ENCODE data around the gene C3orf18. TPM values are rescaled to one million over a fixed set of nuclear protein-coding genes. Genes with fewer than 3 reads are reported as not detected.
A peak's percentile ranks its signal among the peaks of the same experiment; 100 is the strongest.

Gene C3orf18
- total and polyA plus RNA-seq, 9 of the 15 experiments (the other 6 are each of a cell fraction or from before 2014, with no cell fraction given): 0.01 to 2.3 (median 0.94) TPM

DNA sequence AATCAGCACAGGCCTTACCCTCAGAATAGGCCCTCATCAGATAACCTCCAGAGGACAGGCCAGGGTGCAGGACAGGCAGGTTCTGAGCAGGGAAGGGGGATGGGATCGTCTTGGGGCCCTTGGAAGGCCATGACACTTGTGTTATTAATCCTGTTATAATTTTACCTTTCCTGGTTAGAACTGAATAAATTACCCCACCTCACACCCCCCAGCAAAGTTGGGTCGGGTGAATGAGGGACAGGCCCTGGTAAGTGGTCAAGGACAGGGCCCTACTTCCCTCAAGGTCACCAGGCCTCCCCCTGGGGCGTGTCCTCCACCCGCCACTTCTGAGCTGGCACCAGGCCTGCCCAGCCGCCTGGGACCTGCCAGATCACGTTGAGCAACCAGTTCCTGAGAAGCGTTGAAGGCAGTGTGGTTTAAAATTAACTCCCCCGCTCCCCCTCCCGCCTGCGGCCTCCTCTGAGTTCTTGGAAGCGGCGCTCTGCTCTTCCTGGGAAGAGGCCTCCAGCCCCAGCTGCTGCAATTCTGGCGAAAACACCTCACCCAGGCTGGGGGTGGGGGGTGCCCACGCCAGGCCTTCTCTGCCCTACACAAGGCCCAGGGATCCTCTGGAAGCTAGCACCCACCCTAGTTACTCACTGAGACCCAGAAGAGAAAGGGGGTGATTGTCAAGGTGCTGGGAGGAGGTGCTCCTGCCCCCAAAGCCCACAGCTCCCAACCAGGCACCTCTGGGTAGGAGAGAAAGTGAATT, 33.5 kb upstream of the C3orf18 start (continued):
- TF ChIP-seq, protein P1, sequence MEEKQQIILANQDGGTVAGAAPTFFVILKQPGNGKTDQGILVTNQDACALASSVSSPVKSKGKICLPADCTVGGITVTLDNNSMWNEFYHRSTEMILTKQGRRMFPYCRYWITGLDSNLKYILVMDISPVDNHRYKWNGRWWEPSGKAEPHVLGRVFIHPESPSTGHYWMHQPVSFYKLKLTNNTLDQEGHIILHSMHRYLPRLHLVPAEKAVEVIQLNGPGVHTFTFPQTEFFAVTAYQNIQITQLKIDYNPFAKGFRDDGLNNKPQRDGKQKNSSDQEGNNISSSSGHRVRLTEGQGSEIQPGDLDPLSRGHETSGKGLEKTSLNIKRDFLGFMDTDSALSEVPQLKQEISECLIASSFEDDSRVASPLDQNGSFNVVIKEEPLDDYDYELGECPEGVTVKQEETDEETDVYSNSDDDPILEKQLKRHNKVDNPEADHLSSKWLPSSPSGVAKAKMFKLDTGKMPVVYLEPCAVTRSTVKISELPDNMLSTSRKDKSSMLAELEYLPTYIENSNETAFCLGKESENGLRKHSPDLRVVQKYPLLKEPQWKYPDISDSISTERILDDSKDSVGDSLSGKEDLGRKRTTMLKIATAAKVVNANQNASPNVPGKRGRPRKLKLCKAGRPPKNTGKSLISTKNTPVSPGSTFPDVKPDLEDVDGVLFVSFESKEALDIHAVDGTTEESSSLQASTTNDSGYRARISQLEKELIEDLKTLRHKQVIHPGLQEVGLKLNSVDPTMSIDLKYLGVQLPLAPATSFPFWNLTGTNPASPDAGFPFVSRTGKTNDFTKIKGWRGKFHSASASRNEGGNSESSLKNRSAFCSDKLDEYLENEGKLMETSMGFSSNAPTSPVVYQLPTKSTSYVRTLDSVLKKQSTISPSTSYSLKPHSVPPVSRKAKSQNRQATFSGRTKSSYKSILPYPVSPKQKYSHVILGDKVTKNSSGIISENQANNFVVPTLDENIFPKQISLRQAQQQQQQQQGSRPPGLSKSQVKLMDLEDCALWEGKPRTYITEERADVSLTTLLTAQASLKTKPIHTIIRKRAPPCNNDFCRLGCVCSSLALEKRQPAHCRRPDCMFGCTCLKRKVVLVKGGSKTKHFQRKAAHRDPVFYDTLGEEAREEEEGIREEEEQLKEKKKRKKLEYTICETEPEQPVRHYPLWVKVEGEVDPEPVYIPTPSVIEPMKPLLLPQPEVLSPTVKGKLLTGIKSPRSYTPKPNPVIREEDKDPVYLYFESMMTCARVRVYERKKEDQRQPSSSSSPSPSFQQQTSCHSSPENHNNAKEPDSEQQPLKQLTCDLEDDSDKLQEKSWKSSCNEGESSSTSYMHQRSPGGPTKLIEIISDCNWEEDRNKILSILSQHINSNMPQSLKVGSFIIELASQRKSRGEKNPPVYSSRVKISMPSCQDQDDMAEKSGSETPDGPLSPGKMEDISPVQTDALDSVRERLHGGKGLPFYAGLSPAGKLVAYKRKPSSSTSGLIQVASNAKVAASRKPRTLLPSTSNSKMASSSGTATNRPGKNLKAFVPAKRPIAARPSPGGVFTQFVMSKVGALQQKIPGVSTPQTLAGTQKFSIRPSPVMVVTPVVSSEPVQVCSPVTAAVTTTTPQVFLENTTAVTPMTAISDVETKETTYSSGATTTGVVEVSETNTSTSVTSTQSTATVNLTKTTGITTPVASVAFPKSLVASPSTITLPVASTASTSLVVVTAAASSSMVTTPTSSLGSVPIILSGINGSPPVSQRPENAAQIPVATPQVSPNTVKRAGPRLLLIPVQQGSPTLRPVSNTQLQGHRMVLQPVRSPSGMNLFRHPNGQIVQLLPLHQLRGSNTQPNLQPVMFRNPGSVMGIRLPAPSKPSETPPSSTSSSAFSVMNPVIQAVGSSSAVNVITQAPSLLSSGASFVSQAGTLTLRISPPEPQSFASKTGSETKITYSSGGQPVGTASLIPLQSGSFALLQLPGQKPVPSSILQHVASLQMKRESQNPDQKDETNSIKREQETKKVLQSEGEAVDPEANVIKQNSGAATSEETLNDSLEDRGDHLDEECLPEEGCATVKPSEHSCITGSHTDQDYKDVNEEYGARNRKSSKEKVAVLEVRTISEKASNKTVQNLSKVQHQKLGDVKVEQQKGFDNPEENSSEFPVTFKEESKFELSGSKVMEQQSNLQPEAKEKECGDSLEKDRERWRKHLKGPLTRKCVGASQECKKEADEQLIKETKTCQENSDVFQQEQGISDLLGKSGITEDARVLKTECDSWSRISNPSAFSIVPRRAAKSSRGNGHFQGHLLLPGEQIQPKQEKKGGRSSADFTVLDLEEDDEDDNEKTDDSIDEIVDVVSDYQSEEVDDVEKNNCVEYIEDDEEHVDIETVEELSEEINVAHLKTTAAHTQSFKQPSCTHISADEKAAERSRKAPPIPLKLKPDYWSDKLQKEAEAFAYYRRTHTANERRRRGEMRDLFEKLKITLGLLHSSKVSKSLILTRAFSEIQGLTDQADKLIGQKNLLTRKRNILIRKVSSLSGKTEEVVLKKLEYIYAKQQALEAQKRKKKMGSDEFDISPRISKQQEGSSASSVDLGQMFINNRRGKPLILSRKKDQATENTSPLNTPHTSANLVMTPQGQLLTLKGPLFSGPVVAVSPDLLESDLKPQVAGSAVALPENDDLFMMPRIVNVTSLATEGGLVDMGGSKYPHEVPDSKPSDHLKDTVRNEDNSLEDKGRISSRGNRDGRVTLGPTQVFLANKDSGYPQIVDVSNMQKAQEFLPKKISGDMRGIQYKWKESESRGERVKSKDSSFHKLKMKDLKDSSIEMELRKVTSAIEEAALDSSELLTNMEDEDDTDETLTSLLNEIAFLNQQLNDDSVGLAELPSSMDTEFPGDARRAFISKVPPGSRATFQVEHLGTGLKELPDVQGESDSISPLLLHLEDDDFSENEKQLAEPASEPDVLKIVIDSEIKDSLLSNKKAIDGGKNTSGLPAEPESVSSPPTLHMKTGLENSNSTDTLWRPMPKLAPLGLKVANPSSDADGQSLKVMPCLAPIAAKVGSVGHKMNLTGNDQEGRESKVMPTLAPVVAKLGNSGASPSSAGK (IDR thresholded peaks at IDR 0.05): no peak; the same call in 1 of the 2 replicates
- TF ChIP-seq RBBP5 (IDR thresholded peaks at IDR 0.05; ENCODE audit: borderline replicate concordance, insufficient read depth, low read length, poor library complexity, severe bottlenecking) (peak; percentile 37), L3MBTL2 (IDR thresholded peaks at IDR 0.05) (peak; percentile 60), ARID1B (IDR thresholded peaks at IDR 0.05) (peak; percentile 80), SETDB1 (IDR thresholded peaks at IDR 0.05; ENCODE audit: low read length) (no peak), HOXB6 (CRISPR knock-in tag; IDR thresholded peaks at IDR 0.05; ENCODE audit: borderline replicate concordance) (no peak), MCM5 (IDR thresholded peaks at IDR 0.05; ENCODE audit: low read depth) (no peak), PKNOX1 (IDR thresholded peaks at IDR 0.05) (0 out of 2 replicates have a peak, but pooled peaks have one; percentile 31), ZNF436 (CRISPR knock-in tag; IDR thresholded peaks at IDR 0.05) (no peak), ZFP91 (CRISPR knock-in tag; IDR thresholded peaks at IDR 0.05) (no peak), PRPF4 (IDR thresholded peaks at IDR 0.05; ENCODE audit: insufficient read depth, low read depth, low read length, poor library complexity, severe bottlenecking) (no peak)
